Stimulated activated CD8-positive, alpha-beta memory T cell treated with anti-CD3 and anti-CD28 coated beads, Interleukin-12 subunit alpha, Interleukin-12 subunit beta, amount 100 ng/mL, for 1 hour (primary cell): ENCODE measurements around the gene COMMD4.
A peak's percentile ranks its signal among the peaks of the same experiment; 100 is the strongest.
"Not testable (repeated sequence)": the region's sequence is repeated elsewhere in the genome, so short reads cannot be mapped to it uniquely, and the experiment has no call there.

Experiments
- DNase-seq: peaks from one replicate; pipeline ENCODE4 v3.0.0-alpha.2; 2020; ENCODE audit warnings: low read depth

COMMD4 gene

DNA sequence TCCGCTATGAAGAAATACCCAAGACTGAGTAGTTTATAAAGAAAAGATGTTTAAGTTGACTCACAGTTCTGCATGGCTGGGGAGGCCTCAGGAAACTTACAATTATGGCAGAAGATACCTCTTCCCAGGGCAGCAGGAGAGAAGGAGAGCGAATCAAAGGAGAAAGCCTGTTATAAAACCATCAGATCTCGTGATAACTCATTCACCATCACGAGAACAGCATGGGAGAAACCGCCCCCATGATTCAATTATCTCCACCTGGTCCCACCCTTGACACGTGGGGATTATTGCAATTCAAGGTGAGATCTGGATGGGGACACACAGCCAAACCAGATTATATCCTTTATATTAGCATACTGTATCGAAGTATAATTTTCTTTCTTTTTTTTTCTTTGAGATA is 3.8 kb upstream of the COMMD4 start:
- DNase-seq = not testable (repeated sequence)

DNA sequence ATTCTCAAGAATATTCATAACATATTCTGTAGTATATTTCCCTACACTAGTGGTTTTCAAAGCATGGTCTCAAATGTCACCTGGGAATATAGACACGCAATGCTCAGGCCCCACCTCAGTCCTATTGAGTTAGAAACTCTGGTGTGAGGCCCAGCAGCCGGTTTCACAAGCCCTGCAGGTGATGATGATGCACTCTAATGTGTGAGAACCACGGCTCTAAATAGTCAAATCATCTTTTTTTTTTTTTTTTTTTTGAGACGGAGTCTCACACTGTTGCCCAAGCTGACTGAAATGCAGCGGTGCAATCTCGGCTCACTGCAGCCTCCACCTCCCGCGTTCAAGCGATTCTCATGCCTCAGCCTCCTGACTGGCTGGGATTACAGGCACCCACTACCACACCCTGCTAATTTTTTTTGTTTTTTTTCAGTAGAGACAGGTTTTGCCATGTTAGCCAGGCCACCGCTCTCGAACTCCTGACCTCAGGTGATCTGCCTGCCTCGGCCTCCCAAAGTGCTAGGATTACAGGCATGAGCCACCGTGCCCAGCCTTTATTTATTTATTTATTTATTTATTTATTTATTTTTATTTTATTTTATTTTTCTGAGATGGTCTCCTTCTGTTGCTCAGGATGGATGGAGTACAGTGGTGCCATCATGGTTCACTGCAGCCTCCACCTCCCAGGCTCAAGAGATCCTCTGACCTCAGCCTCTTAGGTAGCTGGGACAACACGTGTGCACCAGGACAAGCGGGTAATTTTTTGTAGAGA is 2.0 kb upstream of the COMMD4 start:
- not testable (repeated sequence) for DNase-seq

- DNase-seq = no peak
Observed at GRCh38 chr15:75335313-75335704, 554 bp upstream of the COMMD4 start.

DNA sequence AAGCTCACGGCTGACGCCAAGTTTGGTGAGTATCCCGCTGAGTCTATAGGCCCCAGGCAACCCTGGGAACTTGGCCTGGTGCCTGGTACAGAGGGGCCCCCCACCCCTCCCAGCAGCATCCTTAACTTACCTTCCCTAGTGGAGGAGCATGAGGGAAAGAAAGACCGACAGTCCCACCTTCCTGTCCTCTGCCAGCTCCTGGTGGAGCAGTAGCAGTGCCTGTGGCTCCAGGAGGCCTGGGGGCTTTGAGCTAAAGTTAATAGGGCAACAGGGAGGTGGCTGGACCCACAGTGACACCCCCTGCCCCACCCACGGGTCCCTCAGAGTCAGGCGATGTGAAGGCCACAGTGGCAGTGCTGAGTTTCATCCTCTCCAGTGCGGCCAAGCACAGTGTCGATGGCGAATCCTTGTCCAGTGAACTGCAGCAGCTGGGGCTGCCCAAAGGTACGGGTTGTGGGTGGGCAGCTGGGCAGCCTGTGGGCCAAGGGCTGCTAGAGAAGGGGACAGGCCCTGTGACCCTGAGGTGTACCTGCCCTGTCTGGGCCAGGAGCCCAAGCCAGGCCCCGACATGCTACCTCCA is 2.9 kb downstream of the COMMD4 start:
- DNase-seq = no peak

GRCh38 chr15:75339531-75340240 is 3.8 kb downstream of the COMMD4 start:
- no peak for DNase-seq

- no peak for DNase-seq
Observed at GRCh38 chr15:75342221-75342620, 6.4 kb downstream of the COMMD4 start.

DNA sequence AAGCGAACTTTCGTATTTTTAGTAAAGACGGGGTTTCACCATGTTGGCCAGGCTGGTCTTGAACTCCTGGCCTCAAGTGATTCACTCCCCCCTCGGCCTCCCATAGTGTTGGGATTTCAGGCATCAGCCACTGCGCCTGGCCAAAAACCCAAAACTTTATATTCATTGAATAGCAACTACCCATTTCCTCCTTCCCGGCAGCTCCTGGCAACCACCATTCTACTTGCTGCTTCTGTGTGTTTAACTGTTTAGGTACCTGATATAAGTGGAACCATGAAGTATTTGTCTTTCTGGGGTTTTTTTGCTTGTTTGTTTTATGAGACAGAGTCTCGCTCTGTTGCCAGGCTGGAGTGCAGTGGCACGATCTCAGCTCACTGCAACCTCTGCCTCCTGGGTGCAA is 8.1 kb downstream of the COMMD4 start:
- not testable (repeated sequence) for DNase-seq

- no peak for DNase-seq
Observed at GRCh38 chr15:75346796-75347221, 10.9 kb downstream of the COMMD4 start, which contains the start of gene NEIL1. TSS of gene NEIL1 (plus strand) at chr15:75347039. CDS start at chr15:75348906, 1,867 bp downstream.

GRCh38 chr15:75347222-75348033 is 11.6 kb downstream of the COMMD4 start:
- no peak for DNase-seq

GRCh38 chr15:75348034-75348561 is 12.2 kb downstream of the COMMD4 start:
- DNase-seq = no peak

GRCh38 chr15:75348562-75349350 is 12.9 kb downstream of the COMMD4 start:
- no peak for DNase-seq

GRCh38 chr15:75349351-75349669 is 13.4 kb downstream of the COMMD4 start:
- DNase-seq = not testable (repeated sequence)

GRCh38 chr15:75349851-75350588 is 14.2 kb downstream of the COMMD4 start:
- peak; percentile 49 for DNase-seq

- no peak for DNase-seq
Observed at GRCh38 chr15:75350601-75351361, 14.9 kb downstream of the COMMD4 start.

- no peak for DNase-seq
Observed at GRCh38 chr15:75352186-75353080, 16.6 kb downstream of the COMMD4 start.

DNA sequence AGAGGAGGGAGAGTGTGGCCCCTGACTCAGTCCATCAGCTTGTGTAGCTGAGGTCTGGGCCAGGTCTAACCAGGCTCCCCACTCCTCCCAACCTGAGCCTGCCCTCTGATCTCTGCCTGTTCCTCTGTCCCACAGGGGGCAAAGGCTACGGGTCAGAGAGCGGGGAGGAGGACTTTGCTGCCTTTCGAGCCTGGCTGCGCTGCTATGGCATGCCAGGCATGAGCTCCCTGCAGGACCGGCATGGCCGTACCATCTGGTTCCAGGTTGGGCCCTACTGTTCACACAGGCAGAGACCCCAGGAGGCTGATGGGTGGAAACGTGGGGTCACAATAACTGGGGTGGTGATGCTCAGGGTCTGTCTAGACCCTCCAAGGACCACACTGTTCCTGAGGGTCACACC is 17.7 kb downstream of the COMMD4 start:
- DNase-seq = no peak

- no peak for DNase-seq
Observed at GRCh38 chr15:75354454-75354853, 18.6 kb downstream of the COMMD4 start.

GRCh38 chr15:75355369-75355768 is 19.5 kb downstream of the COMMD4 start:
- no peak for DNase-seq

DNA sequence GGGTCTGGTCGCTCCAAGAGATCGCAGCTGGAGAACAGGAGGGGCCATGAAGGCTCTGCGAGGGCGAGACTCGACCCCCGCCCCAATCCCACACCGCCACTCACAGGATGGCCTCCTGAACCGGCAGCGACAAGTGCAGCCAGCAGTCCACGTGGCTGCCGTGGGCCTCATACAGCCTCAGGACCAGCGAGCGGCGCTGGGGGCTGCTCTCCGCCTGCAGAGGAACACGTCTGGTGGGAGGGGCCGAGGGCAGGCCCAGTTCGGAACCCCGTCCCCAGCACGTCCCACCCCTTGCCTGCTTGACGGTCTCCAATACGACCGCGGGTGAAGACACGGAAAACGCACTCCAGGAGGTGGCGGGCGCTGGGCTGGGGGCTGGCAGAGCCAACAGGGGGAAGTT is 20.1 kb downstream of the COMMD4 start:
- DNase-seq = no peak
